HCT116 (cell line): Measurements from ENCODE around the gene MTF2. TPM values are rescaled to one million over a fixed set of nuclear protein-coding genes. Genes with fewer than 3 reads are reported as not detected.

Experiments used
- ATAC-seq: fragments of 200-7000 bp; cut with Tn5 transposase; 2 replicates; pipeline ENCODE4 v1.9.1; 2020; ENCODE audit warnings: mild to moderate bottlenecking, moderate library complexity
- BruUV-seq: library from RNA; stranded (reverse); fragments of 400-500 nt; replicated peaks from 2 replicates; lab custom pipeline; 2021; lab: Mats Ljungman, UMichigan
- CTCF ChIA-PET: fragments of 300-600 bp; sonication (Branson Sonifier 250); formaldehyde crosslinking; loops from one replicate; lab custom pipeline; 2021; ENCODE audit warnings: antibody characterized with exemption; lab: Charles Lee
- POLR2A ChIA-PET: fragments of 300-600, 350-600 bp; sonication (Branson Sonifier 250); formaldehyde crosslinking; loops from one replicate; lab custom pipeline; 2021; ENCODE audit warnings: antibody characterized with exemption; lab: Charles Lee
- RAD21 ChIA-PET, 2 experiments: fragments of 300-600 bp; sonication (Branson Sonifier 250); formaldehyde crosslinking; loops; one replicate each; lab custom pipeline; 2023; ENCODE audit warnings: low total read pairs in 2 of 2; ENCODE audit not compliant: uncharacterized antibody in 2 of 2, unreplicated experiment in 2 of 2, low non-redundant PET in 1 of 2; lab: Charles Lee
- DNase-seq: peaks from one replicate; pipeline ENCODE4 v3.0.0-alpha.2; 2010; ENCODE audit warnings: low read depth, low spot score
- H2AFZ ChIP-seq: fragments of 200-600 bp; shearing (Covaris generic), sonication (generic); 2 replicates; pipeline ENCODE4 v1.6.1; 2017; ENCODE audit warnings: low read depth, mixed run types, mixed read lengths, antibody characterized with exemption, low read length; ENCODE audit not compliant: poor library complexity, severe bottlenecking
- H3K27ac ChIP-seq: 2 replicates; pipeline ENCODE4 v1.5.1; 2012; ENCODE audit warnings: low read depth, low read length
- H3K27me3 ChIP-seq: fragments of 200-600 bp; sonication (generic); 2 replicates; pipeline ENCODE4 v1.6.1; 2016; ENCODE audit warnings: mixed run types, low read length, mixed read lengths; ENCODE audit not compliant: insufficient read depth
- H3K36me3 ChIP-seq, 2 experiments: fragments of 200-500 bp in 1 of 2; fragments of 200-600 bp in 1 of 2; sonication (Bioruptor generic) in 1 of 2; sonication (generic) in 1 of 2; 2 replicates each; pipeline versions ENCODE4 v1.5.1 to v1.6.1; 2014 to 2016; ENCODE audit warnings: low read length in 2 of 2, inconsistent platforms in 1 of 2, mixed read lengths in 1 of 2, mixed run types in 1 of 2; ENCODE audit not compliant: insufficient read depth in 2 of 2, control insufficient read depth in 1 of 2
- H3K4me1 ChIP-seq, 2 experiments: fragments of 200-600 bp in 1 of 2; sonication (generic) in 1 of 2; 2 replicates each; pipeline versions ENCODE4 v1.5.1 to v1.6.1; 2012 to 2017; ENCODE audit warnings: low read length in 2 of 2, inconsistent platforms in 1 of 2, mild to moderate bottlenecking in 1 of 2, mixed read lengths in 1 of 2, mixed run types in 1 of 2, moderate library complexity in 1 of 2; ENCODE audit not compliant: insufficient read depth in 2 of 2, control insufficient read depth in 1 of 2
- H3K4me2 ChIP-seq: fragments of 200-600 bp; sonication (generic); 2 replicates; pipeline ENCODE4 v1.6.1; 2017; ENCODE audit warnings: mixed run types, low read length, mixed read lengths
- H3K4me3 ChIP-seq, 2 experiments: fragments of 200-600 bp in 1 of 2; sonication (generic) in 1 of 2; replicated peaks in 1 of 2; 2 replicates each; pipeline ENCODE4 v1.5.1; 2011 to 2016; ENCODE audit warnings: low read length in 2 of 2, control low read depth in 1 of 2, low read depth in 1 of 2, mild to moderate bottlenecking in 1 of 2, mixed read lengths in 1 of 2, mixed run types in 1 of 2
- H3K79me2 ChIP-seq: fragments of 200-600 bp; sonication (generic); 2 replicates; pipeline ENCODE4 v1.6.1; 2017; ENCODE audit warnings: mild to moderate bottlenecking, mixed run types, low read length, moderate library complexity, mixed read lengths; ENCODE audit not compliant: insufficient read depth
- H3K9ac ChIP-seq: fragments of 200-600 bp; sonication (generic); 2 replicates; pipeline ENCODE4 v1.6.1; 2016; ENCODE audit warnings: low read length, mixed read lengths
- H3K9me2 ChIP-seq: fragments of 200-600 bp; sonication (generic), shearing (Covaris generic); 2 replicates; pipeline ENCODE4 v1.6.1; 2017; ENCODE audit warnings: mixed run types, mild to moderate bottlenecking, moderate library complexity; ENCODE audit not compliant: insufficient read depth
- H3K9me3 ChIP-seq, 2 experiments: fragments of 200-500 bp in 1 of 2; fragments of 200-600 bp in 1 of 2; sonication (Bioruptor generic) in 1 of 2; sonication (generic) in 1 of 2; 2 replicates each; pipeline ENCODE4 v1.6.1; 2014 to 2017; ENCODE audit warnings: low read length in 2 of 2, mixed read lengths in 2 of 2, inconsistent platforms in 1 of 2, low read depth in 1 of 2, mild to moderate bottlenecking in 1 of 2, mixed run types in 1 of 2, moderate library complexity in 1 of 2; ENCODE audit not compliant: control insufficient read depth in 1 of 2, insufficient read depth in 1 of 2
- H4K20me1 ChIP-seq: fragments of 200-600 bp; sonication (generic), shearing (Covaris generic); 2 replicates; pipeline ENCODE4 v1.6.1; 2017; ENCODE audit warnings: mixed run types, mild to moderate bottlenecking, moderate library complexity; ENCODE audit not compliant: insufficient read depth
- CTCF ChIP-seq, 3 experiments: fragments of 200-600 bp in 1 of 3; sonication (generic) in 1 of 3; IDR thresholded peaks in 2 of 3; conservative IDR thresholded peaks in 1 of 3; 2 replicates each; pipeline ENCODE4 v1.5.1; 2012 to 2017; ENCODE audit warnings: low read depth in 2 of 3, low read length in 2 of 3, antibody characterized with exemption in 1 of 3, borderline replicate concordance in 1 of 3, control low read depth in 1 of 3, mild to moderate bottlenecking in 1 of 3, mixed read lengths in 1 of 3, mixed run types in 1 of 3, moderate library complexity in 1 of 3; ENCODE audit not compliant: insufficient read depth in 1 of 3
- EGR1 ChIP-seq: IDR thresholded peaks from 2 replicates; pipeline ENCODE4 v1.6.1; 2012; ENCODE audit warnings: low read depth
- ELF1 ChIP-seq: IDR thresholded peaks from 2 replicates; pipeline ENCODE4 v1.6.1; 2012; ENCODE audit warnings: low read depth, borderline replicate concordance
- EZH2phosphoT487 ChIP-seq: fragments of 200-600 bp; IDR thresholded peaks from 2 replicates; pipeline ENCODE4 v1.6.1; 2018; ENCODE audit warnings: antibody characterized with exemption, borderline replicate concordance
- FOSL1 ChIP-seq: IDR thresholded peaks from 2 replicates; pipeline ENCODE4 v1.6.1; 2012; ENCODE audit warnings: low read depth
- POLR2AphosphoS5 ChIP-seq: IDR thresholded peaks from 2 replicates; pipeline ENCODE4 v1.6.1; 2011; ENCODE audit warnings: mild to moderate bottlenecking, low read depth, low read length, moderate library complexity
- SP1 ChIP-seq: IDR thresholded peaks from 2 replicates; pipeline ENCODE4 v1.6.1; 2012; ENCODE audit warnings: low read depth
- TCF7L2 ChIP-seq: IDR thresholded peaks from 2 replicates; pipeline ENCODE4 v1.7.0; 2011; ENCODE audit warnings: borderline replicate concordance, inconsistent platforms; ENCODE audit not compliant: insufficient read depth, insufficient read length; ENCODE audit errors: extremely low read depth
- YY1 ChIP-seq: IDR thresholded peaks from 2 replicates; pipeline ENCODE4 v1.6.1; 2011; ENCODE audit warnings: low read length, low read depth, moderate library complexity, mild to moderate bottlenecking; ENCODE audit not compliant: insufficient replicate concordance; ENCODE audit errors: extremely low read depth
- ZFX ChIP-seq: fragments of 450-650 bp; IDR thresholded peaks from 2 replicates; pipeline ENCODE4 v1.6.1; 2017
- intact Hi-C: fragments of 100-400 bp; cut with micrococcal nuclease; formaldehyde crosslinking; loops from 2 replicates; pipeline ENCODE4 v1.10.0; 2022
- total RNA-seq: library from RNA; stranded (reverse); gene quantifications from one replicate; pipeline ENCODE4 v1.2.1, GENCODE V29; 2021; ENCODE audit not compliant: unreplicated experiment
- TF ChIP-seq, protein P1 (sequence below): IDR thresholded peaks from 2 replicates; pipeline ENCODE4 v1.6.1; 2011; ENCODE audit warnings: mild to moderate bottlenecking, low read length, moderate library complexity; ENCODE audit not compliant: insufficient replicate concordance; ENCODE audit errors: extremely low read depth
- TF ChIP-seq, protein P2 (sequence below): IDR thresholded peaks from 2 replicates; pipeline ENCODE4 v1.6.1; 2012
- TF ChIP-seq, protein P3 (sequence below): IDR thresholded peaks from 2 replicates; pipeline ENCODE4 v1.6.1; 2012

Gene MTF2
- total RNA-seq, 1 experiment from 2014 or later, result 45.5 TPM

GRCh38 chr1:93031711-93032110 lies 47.4 kb upstream of the MTF2 start:
- H3K4me1 ChIP-seq, result no peaks in the 10 kb centered on the region
- ChIA-PET CTCF (interaction anchor here (1.0 kb wide), 1 partner anchor 13 kb away, joined by 3 read pairs; no protein-coding TSS in a partner anchor), RAD21 (no interaction called here), POLR2A (no interaction called here)
- no peaks in the 10 kb centered on the region for H4K20me1 ChIP-seq
- no TSS peak for BruUV-seq
- no peaks in the 10 kb centered on the region for H3K36me3 ChIP-seq
- TF ChIP-seq FOSL1 (no peak), POLR2AphosphoS5 (no peak), ELF1 (no peak), TCF7L2 (no peak), CTCF (IDR thresholded peaks at IDR 0.05 in 2 of 3, conservative IDR thresholded peaks at IDR 0.05 in 1 of 3; ENCODE audit: borderline replicate concordance in 1 of 3, insufficient read depth in 1 of 3, low read depth in 2 of 3, low read length in 2 of 3) (no peak), SP1 (no peak), YY1 (no peak), ZFX (no peak), EZH2phosphoT487 (no peak), EGR1 (no peak)
- TF ChIP-seq, protein P1, sequence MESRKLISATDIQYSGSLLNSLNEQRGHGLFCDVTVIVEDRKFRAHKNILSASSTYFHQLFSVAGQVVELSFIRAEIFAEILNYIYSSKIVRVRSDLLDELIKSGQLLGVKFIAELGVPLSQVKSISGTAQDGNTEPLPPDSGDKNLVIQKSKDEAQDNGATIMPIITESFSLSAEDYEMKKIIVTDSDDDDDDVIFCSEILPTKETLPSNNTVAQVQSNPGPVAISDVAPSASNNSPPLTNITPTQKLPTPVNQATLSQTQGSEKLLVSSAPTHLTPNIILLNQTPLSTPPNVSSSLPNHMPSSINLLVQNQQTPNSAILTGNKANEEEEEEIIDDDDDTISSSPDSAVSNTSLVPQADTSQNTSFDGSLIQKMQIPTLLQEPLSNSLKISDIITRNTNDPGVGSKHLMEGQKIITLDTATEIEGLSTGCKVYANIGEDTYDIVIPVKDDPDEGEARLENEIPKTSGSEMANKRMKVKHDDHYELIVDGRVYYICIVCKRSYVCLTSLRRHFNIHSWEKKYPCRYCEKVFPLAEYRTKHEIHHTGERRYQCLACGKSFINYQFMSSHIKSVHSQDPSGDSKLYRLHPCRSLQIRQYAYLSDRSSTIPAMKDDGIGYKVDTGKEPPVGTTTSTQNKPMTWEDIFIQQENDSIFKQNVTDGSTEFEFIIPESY, result no peak
- TF ChIP-seq, protein P2, sequence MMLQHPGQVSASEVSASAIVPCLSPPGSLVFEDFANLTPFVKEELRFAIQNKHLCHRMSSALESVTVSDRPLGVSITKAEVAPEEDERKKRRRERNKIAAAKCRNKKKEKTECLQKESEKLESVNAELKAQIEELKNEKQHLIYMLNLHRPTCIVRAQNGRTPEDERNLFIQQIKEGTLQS, result no peak
- TF ChIP-seq, protein P3, sequence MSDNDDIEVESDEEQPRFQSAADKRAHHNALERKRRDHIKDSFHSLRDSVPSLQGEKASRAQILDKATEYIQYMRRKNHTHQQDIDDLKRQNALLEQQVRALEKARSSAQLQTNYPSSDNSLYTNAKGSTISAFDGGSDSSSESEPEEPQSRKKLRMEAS, result no peak
- H3K4me3 ChIP-seq, result no peak overlapping the region
- H3K9me3 ChIP-seq, result no peaks in the 10 kb centered on the region
- intact Hi-C loops, result no loop called here
- H3K9me2 ChIP-seq, result no peaks in the 10 kb centered on the region
- no peak overlapping the region for H3K4me2 ChIP-seq
- no peak overlapping the region for H2AFZ ChIP-seq
- H3K27me3 ChIP-seq, result no peaks in the 10 kb centered on the region; the same call in 1 of the 2 replicates
- no peak overlapping the region for H3K27ac ChIP-seq
- no peak overlapping the region for H3K9ac ChIP-seq
- H3K79me2 ChIP-seq, result no peaks in the 10 kb centered on the region
- DNase-seq, result no peak
- ATAC-seq, result no peak
